Measurements from ENCODE around the gene TOM1L1. TPM values are rescaled to one million over a fixed set of nuclear protein-coding genes. Genes with fewer than 3 reads are reported as not detected.

Gene TOM1L1
- total RNA-seq, 5 donors from 2014 or later (not counting 1 experiment from before 2014, with no cell fraction given): 0.26 to 0.67 (median 0.49) TPM; not detected in 1

DNA sequence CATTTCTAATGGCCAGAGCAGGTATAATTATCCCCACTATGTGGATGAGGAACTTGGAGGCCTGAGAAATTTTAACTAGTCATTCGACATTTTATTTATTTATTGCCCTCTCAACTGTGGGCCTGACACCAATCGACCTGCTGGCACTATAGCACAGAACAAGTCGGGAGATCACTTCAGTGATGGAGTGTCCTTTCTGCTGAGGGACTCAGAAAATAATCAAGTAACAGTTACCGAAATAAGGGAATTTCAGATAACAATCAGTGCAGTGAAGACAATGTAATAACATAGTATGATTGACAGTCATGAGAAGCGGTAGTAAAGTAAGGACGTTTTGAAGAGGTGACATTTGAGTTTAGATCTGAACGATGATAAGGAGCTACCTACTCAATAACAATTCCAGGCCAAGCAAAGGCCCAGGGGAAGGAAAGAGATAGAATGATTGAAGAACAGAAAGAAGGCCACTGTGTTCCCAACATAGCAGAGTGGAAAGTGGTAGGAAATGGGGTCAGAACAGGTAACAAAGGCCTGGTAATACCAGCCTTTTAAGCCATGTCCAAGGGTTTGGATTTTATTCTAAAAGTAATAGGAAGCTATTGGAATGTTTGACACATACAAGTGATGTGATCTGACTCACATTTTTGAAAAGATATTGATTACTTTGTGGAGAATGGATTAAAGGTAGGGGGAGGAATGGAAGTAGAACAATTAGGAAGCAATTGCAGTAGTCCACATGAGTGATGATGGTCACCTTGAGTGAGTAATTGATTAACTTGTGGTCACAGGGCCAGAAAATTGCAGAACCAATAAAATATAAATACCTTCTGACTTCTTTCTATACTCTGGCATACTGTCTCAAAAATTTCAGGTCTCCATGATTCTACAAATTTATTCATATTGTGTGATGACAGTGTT lies 69.3 kb downstream of the TOM1L1 start:
- Mint-ChIP-seq H3K4me3 (peak overlapping the region in 1 of 3 donors; percentile 4), H3K27me3 (no peaks in the 10 kb centered on the region), H3K9me3 (no peaks in the 10 kb centered on the region), H3K36me3 (peaks cover 2% of the 10 kb centered on the region), H3K27ac (peak overlapping the region in 1 of 2 donors; percentile 17), H3K4me1 (peaks cover 26 to 29% (median 28%) of the 10 kb centered on the region in 3 donors)
- ChIA-PET CTCF (interaction anchor here in 1 of 2 donors (0.8 to 1.6 kb wide), 2 partner anchors 19 to 23 kb away, joined by 3 to 6 read pairs; no protein-coding TSS in a partner anchor), POLR2A (no interaction called here)
- no peak for ATAC-seq (replicated peaks in 1 of 4)
- peaks cover 15 to 21% of the 10 kb centered on the region in 2 experiments for H3K4me1 ChIP-seq (ENCODE audit: control insufficient read depth in 1 of 2, extremely low read depth in 1 of 2, insufficient read depth in 2 of 2, low read length in 2 of 2)
- no peak overlapping the region for H3K4me3 ChIP-seq (ENCODE audit: control insufficient read depth in 1 of 2, extremely low read depth in 1 of 2, low read length in 1 of 2)
- H3K36me3 ChIP-seq (ENCODE audit: control insufficient read depth in 2 of 2, extremely low read depth in 1 of 2, insufficient read depth in 1 of 2, low read length in 1 of 2): peaks cover under 1 to 4% of the 10 kb centered on the region in 2 donors
- H3K9me3 ChIP-seq: no peaks in the 10 kb centered on the region
- no peak overlapping the region for H3K27ac ChIP-seq (ENCODE audit: low read length)
- 61% methylated on average over 2 of the region's 7 CpGs for WGBS (ENCODE audit: insufficient coverage)
- H3K27me3 ChIP-seq (replicated peaks in 1 of 2; ENCODE audit: control insufficient read depth in 2 of 2, extremely low read depth in 1 of 2, insufficient read depth in 2 of 2, low read length in 1 of 2): no peaks in the 10 kb centered on the region
- DNase-seq: peak in 1 of 35 experiments; percentile 6

DNA sequence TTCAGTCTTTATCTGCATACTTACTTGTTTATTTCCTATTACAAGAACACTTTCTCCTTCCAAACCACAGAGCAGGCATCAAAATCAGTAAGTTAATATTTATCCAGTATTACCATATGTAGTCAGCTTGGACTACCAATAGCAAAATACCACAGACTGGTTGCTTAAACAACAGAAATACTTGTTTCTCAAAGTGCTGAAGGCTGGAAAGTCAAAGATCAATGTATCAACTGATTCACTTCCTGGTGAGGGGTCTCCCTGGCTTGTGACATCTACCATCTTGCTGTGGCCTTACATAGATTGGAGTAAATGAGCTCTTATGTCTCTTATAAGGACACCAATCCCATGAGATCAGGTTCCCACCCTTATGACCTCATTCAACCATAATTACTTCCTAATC lies 70.5 kb downstream of the TOM1L1 start:
- Histone ChIP-seq H3K27me3 (replicated peaks in 1 of 2; ENCODE audit: control insufficient read depth in 2 of 2, extremely low read depth in 1 of 2, insufficient read depth in 2 of 2, low read length in 1 of 2) (no peaks in the 10 kb centered on the region), H3K4me1 (ENCODE audit: control insufficient read depth in 1 of 2, extremely low read depth in 1 of 2, insufficient read depth in 2 of 2, low read length in 2 of 2) (peaks cover 15 to 21% of the 10 kb centered on the region in 2 experiments), H3K27ac (ENCODE audit: low read length) (no peak overlapping the region), H3K36me3 (ENCODE audit: control insufficient read depth in 2 of 2, extremely low read depth in 1 of 2, insufficient read depth in 1 of 2, low read length in 1 of 2) (peaks cover 0 to 4% of the 10 kb centered on the region in 2 donors), H3K9me3 (no peaks in the 10 kb centered on the region), H3K4me3 (ENCODE audit: control insufficient read depth in 1 of 2, extremely low read depth in 1 of 2, low read length in 1 of 2) (no peak overlapping the region)
- no peak for DNase-seq
- no peak for ATAC-seq (replicated peaks in 1 of 4)
- Mint-ChIP-seq H3K27me3 (no peaks in the 10 kb centered on the region), H3K36me3 (peaks cover 2% of the 10 kb centered on the region), H3K4me1 (peaks cover 22 to 24% (median 23%) of the 10 kb centered on the region in 3 donors), H3K27ac (no peak overlapping the region), H3K9me3 (no peaks in the 10 kb centered on the region), H3K4me3 (no peak overlapping the region)
- ChIA-PET CTCF (interaction anchor here in 1 of 2 donors (0.6 kb wide), 1 partner anchor 21 kb away, joined by 4 read pairs; no protein-coding TSS in a partner anchor), POLR2A (interaction anchor here in 1 of 2 donors (0.5 kb wide), 1 partner anchor 33 kb away, joined by 8 read pairs; no protein-coding TSS in a partner anchor)

DNA sequence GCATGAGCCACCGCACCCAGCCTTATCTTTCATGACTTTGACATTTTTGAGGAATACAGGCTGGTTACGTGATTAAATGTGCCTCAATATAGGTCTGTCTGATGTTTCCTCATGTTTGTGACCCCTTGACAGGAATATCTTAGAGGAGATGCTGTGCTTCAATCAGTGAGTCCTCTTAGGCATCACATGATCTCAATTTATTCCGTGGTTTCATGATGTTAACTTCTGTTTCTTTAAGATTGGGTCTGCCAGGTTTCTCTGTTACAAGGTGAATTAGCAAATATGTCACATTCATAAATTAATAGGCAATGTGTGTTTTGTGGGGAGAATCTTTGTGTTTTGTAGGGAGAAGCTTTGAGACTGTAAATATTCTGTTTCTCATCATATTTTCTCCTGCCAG lies 71.2 kb downstream of the TOM1L1 start:
- no peak overlapping the region for H3K4me3 Mint-ChIP-seq

DNA sequence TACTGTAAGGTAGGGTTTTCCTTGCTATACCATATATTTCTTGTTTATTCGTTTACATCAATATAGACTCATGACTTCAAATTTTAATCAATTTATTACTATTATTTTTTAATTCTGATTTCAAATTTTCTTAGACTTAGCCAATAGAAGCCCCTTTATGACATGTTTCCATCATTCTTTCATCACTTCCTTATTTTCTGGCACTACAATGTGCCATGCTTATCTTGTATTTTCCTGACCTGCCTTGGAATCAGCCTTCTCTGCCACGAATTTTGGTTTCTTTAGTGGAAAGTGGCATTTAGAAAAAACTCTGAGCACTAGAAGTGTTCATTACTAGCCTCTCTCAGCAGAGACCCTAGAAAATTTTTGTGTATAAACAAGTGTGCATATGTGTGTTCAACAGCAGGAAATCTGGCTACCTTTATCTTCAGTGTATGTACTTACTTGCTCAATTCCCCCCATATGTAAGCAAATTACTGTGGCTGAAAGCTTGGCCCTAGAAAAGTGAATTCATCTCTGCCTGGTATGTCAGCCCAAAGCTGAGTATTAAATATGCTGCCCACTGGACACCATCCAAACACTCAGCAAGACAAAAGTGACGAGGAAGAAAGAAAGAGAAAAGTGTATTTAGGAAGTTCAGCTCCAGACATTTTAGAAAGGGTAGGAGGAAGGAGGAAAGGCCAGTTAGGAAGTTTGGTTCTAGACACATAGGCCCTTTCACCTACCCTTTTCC lies 71.9 kb downstream of the TOM1L1 start:
- H3K4me3 Mint-ChIP-seq: no peak overlapping the region

More for the DNA sequence above, 71.2 kb downstream of the TOM1L1 start:
- no peak overlapping the region for H3K27ac ChIP-seq (ENCODE audit: low read length)
- Mint-ChIP-seq H3K36me3 (peaks cover 4% of the 10 kb centered on the region), H3K27me3 (no peaks in the 10 kb centered on the region), H3K9me3 (no peaks in the 10 kb centered on the region), H3K27ac (no peak overlapping the region), H3K4me1 (peaks cover 16% of the 10 kb centered on the region in 3 donors)
- no peak overlapping the region for H3K4me3 ChIP-seq (ENCODE audit: control insufficient read depth in 1 of 2, extremely low read depth in 1 of 2, low read length in 1 of 2)
- no peaks in the 10 kb centered on the region for H3K9me3 ChIP-seq
- POLR2A ChIA-PET: no interaction called here
- peaks cover 14 to 18% of the 10 kb centered on the region in 2 experiments for H3K4me1 ChIP-seq (ENCODE audit: control insufficient read depth in 1 of 2, extremely low read depth in 1 of 2, insufficient read depth in 2 of 2, low read length in 2 of 2)
- H3K36me3 ChIP-seq (ENCODE audit: control insufficient read depth in 2 of 2, extremely low read depth in 1 of 2, insufficient read depth in 1 of 2, low read length in 1 of 2): peaks cover 0 to 4% of the 10 kb centered on the region in 2 donors
- no CpG with 5 or more reads among the region's 3 CpGs for whole genome bisulfite sequencing (ENCODE audit: insufficient coverage)
- no peaks in the 10 kb centered on the region for H3K27me3 ChIP-seq (replicated peaks in 1 of 2; ENCODE audit: control insufficient read depth in 2 of 2, extremely low read depth in 1 of 2, insufficient read depth in 2 of 2, low read length in 1 of 2)
- no peak for DNase-seq
- CTCF ChIA-PET: interaction anchor here (0.6 to 2.0 kb wide), 2 partner anchors 21 kb away, joined by 4 to 7 read pairs; no protein-coding TSS in a partner anchor
- no peak for ATAC-seq (replicated peaks in 1 of 4)

DNA sequence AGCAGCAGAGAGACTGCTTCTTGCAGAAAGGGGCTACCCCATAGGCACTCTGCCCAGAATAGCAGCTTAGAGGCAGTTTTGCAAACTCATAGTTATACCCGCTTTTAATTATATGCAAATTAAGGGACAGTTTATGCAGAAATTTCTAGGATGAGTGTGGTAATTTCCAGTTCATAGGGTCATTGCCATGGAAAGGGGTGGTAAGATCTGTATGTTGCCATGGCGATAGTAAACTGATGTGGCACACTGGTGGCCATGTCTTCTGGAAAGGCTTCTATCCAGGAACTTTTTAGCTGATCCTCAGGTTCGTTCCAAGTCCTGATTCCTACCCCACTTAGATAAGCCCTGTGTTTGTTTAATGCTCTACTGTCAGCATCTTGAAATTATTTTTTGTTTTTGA lies 74.1 kb downstream of the TOM1L1 start:
- Histone ChIP-seq H3K27ac (ENCODE audit: low read length) (no peak overlapping the region), H3K36me3 (ENCODE audit: control insufficient read depth in 2 of 2, extremely low read depth in 1 of 2, insufficient read depth in 1 of 2, low read length in 1 of 2) (peaks cover 0 to 4% of the 10 kb centered on the region in 2 donors), H3K4me1 (ENCODE audit: control insufficient read depth in 1 of 2, extremely low read depth in 1 of 2, insufficient read depth in 2 of 2, low read length in 2 of 2) (peaks cover under 1 to 4% of the 10 kb centered on the region in 2 experiments), H3K4me3 (ENCODE audit: control insufficient read depth in 1 of 2, extremely low read depth in 1 of 2, low read length in 1 of 2) (no peak overlapping the region), H3K9me3 (no peaks in the 10 kb centered on the region), H3K27me3 (replicated peaks in 1 of 2; ENCODE audit: control insufficient read depth in 2 of 2, extremely low read depth in 1 of 2, insufficient read depth in 2 of 2, low read length in 1 of 2) (no peaks in the 10 kb centered on the region)
- no peaks in the 10 kb centered on the region for H3K27me3 Mint-ChIP-seq
- H3K4me1 Mint-ChIP-seq: peaks cover 6 to 9% (median 8%) of the 10 kb centered on the region in 3 donors
- WGBS (ENCODE audit: insufficient coverage): 100% methylated on average over 2 of the region's 3 CpGs
- ChIA-PET POLR2A (interaction anchor here in 1 of 2 donors (0.5 kb wide), 1 partner anchor 654 kb away, joined by 3 read pairs; no protein-coding TSS in a partner anchor), CTCF (interaction anchor here (0.5 to 1.0 kb wide), 2 partner anchors 10 to 16 kb away, joined by 3 read pairs; no protein-coding TSS in a partner anchor)
- H3K9me3 Mint-ChIP-seq: peaks cover 0 to 5% (median 5%) of the 10 kb centered on the region in 3 donors
- peaks cover 14% of the 10 kb centered on the region for H3K36me3 Mint-ChIP-seq
- ATAC-seq (replicated peaks in 1 of 4) (no peak), DNase-seq (no peak)
- H3K27ac Mint-ChIP-seq: no peak overlapping the region
- no peak overlapping the region for H3K4me3 Mint-ChIP-seq

More for the DNA sequence above, 71.9 kb downstream of the TOM1L1 start:
- H3K27me3 Mint-ChIP-seq: no peaks in the 10 kb centered on the region
- H3K36me3 ChIP-seq (ENCODE audit: control insufficient read depth in 2 of 2, extremely low read depth in 1 of 2, insufficient read depth in 1 of 2, low read length in 1 of 2): peaks cover 0 to 4% of the 10 kb centered on the region in 2 donors
- H3K4me1 ChIP-seq (ENCODE audit: control insufficient read depth in 1 of 2, extremely low read depth in 1 of 2, insufficient read depth in 2 of 2, low read length in 2 of 2): peaks cover 9 to 12% of the 10 kb centered on the region in 2 experiments
- DNase-seq: no peak
- no peaks in the 10 kb centered on the region for H3K9me3 ChIP-seq
- CTCF ChIA-PET: interaction anchor here in 1 of 2 donors (2.0 kb wide), 1 partner anchor 20 kb away, joined by 7 read pairs; no protein-coding TSS in a partner anchor
- peaks cover 6% of the 10 kb centered on the region for H3K36me3 Mint-ChIP-seq
- no peak for ATAC-seq (replicated peaks in 1 of 4)
- POLR2A ChIA-PET: interaction anchor here (0.6 to 0.9 kb wide), 2 partner anchors 12 to 556 kb away, joined by 4 to 9 read pairs; no protein-coding TSS in a partner anchor
- H3K4me1 Mint-ChIP-seq: peaks cover 9 to 11% (median 10%) of the 10 kb centered on the region in 3 donors
- WGBS (ENCODE audit: insufficient coverage): no CpG with 5 or more reads among the region's 3 CpGs
- H3K27me3 ChIP-seq (replicated peaks in 1 of 2; ENCODE audit: control insufficient read depth in 2 of 2, extremely low read depth in 1 of 2, insufficient read depth in 2 of 2, low read length in 1 of 2): no peaks in the 10 kb centered on the region
- no peaks in the 10 kb centered on the region for H3K9me3 Mint-ChIP-seq
- no peak overlapping the region for H3K27ac Mint-ChIP-seq
- H3K27ac ChIP-seq (ENCODE audit: low read length): no peak overlapping the region
- no peak overlapping the region for H3K4me3 ChIP-seq (ENCODE audit: control insufficient read depth in 1 of 2, extremely low read depth in 1 of 2, low read length in 1 of 2)

DNA sequence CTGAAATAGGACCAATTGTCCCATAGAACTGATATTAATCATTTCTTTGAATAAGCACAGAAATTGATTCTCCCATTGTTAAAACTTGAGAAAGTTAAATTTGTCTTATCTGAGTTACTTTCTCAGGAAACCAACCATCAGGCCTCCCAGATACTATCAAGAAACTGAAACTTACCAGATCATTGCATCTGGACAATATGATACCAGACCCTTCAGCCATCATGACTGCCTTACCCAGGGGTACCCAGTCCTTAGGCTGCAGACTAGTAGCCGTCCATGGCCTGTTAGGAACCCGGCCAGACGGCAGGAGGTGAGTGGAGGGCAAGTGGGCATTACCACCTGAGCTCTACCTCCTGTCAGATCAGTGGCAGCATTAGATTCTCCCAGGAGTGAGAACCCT lies 75.7 kb downstream of the TOM1L1 start:
- no peaks in the 10 kb centered on the region for H3K27me3 ChIP-seq (replicated peaks in 1 of 2; ENCODE audit: control insufficient read depth in 2 of 2, extremely low read depth in 1 of 2, insufficient read depth in 2 of 2, low read length in 1 of 2)
- no peak overlapping the region for H3K4me3 ChIP-seq (ENCODE audit: control insufficient read depth in 1 of 2, extremely low read depth in 1 of 2, low read length in 1 of 2)
- Mint-ChIP-seq H3K36me3 (peaks cover 15% of the 10 kb centered on the region), H3K9me3 (peaks cover 0 to 16% (median 6%) of the 10 kb centered on the region in 3 donors), H3K4me1 (peaks cover 6 to 8% (median 7%) of the 10 kb centered on the region in 3 donors), H3K27me3 (no peaks in the 10 kb centered on the region), H3K27ac (no peak overlapping the region), H3K4me3 (no peak overlapping the region)
- H3K9me3 ChIP-seq: no peaks in the 10 kb centered on the region
- ATAC-seq (replicated peaks in 1 of 4): no peak
- no peak overlapping the region for H3K27ac ChIP-seq (ENCODE audit: low read length)
- POLR2A ChIA-PET: no interaction called here
- CTCF ChIA-PET: no interaction called here
- 94% methylated on average over 3 of the region's 3 CpGs for WGBS (ENCODE audit: insufficient coverage)
- H3K4me1 ChIP-seq (ENCODE audit: control insufficient read depth in 1 of 2, extremely low read depth in 1 of 2, insufficient read depth in 2 of 2, low read length in 2 of 2): no peaks in the 10 kb centered on the region
- peaks cover 0 to 4% of the 10 kb centered on the region in 2 donors for H3K36me3 ChIP-seq (ENCODE audit: control insufficient read depth in 2 of 2, extremely low read depth in 1 of 2, insufficient read depth in 1 of 2, low read length in 1 of 2)
- DNase-seq: no peak

Measured in T-cell (primary cell).